Thyroid gland (tissue), 4 donors: ENCODE results near the gene MAD1L1.

Experiments used
- CTCF ChIP-seq, 6 experiments: fragments of 200-600 bp in 3 of 6; fragments of 450-650 bp in 3 of 6; sonication (generic) in 3 of 6; IDR thresholded peaks; one replicate each; pipeline ENCODE4 v1.5.1; 2016 to 2019; ENCODE audit warnings: antibody characterized with exemption in 6 of 6, mild to moderate bottlenecking in 2 of 6, inconsistent platforms in 1 of 6, moderate library complexity in 1 of 6
- POLR2A ChIP-seq, 2 donors: fragments of 450-650 bp; IDR thresholded peaks; one replicate each; pipeline ENCODE4 v1.6.1; 2017; ENCODE audit warnings: antibody characterized with exemption in 2 of 2, mild to moderate bottlenecking in 2 of 2, moderate library complexity in 1 of 2

DNA sequence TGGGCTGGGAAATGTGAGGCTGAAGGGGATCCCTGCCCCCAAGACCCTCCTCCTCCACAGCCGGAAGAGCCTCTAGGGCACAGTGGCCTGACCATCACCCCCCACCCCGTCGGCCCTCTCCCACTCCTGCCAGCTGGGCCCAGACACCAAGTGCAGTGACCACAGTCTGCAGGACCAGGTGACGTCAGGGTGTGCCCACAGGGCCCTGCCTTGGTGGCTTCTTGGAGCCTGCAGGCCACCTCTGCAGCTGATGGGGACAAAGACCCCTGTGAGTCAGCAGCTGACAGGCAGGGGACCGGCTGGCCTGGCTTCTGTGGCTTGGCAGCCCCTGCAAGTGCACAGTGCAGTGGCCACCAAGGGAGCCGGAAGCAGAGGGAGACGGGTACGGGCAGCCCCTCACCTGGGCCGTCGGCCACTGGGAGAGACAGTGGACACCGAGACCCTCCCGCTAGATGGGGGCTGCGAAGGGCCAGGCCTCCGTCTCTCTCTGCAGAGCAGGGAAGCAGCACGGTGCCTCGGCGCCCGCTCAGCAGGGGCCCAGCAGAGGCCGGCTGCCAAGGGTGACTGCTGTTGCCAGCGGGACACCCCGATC lies 288.0 kb downstream of the MAD1L1 start:
- TF ChIP-seq CTCF (IDR thresholded peaks at IDR 0.05) (no peak), POLR2A (IDR thresholded peaks at IDR 0.05) (no peak)
